Endothelial cell of umbilical vein (primary cell): ENCODE data around the gene AK4. TPM values are rescaled to one million over a fixed set of nuclear protein-coding genes. Genes with fewer than 3 reads are reported as not detected.

Experiments
- BruUV-seq: library from RNA; stranded (reverse); fragments of 400-500 nt; replicated peaks from 2 replicates; lab custom pipeline; 2021; lab: Mats Ljungman, UMichigan
- CTCF ChIA-PET: fragments of 300-600, 350-600 bp; sonication (Branson Sonifier 250); formaldehyde crosslinking; loops from one replicate; lab custom pipeline; 2021; ENCODE audit warnings: antibody characterized with exemption, inconsistent platforms; lab: Charles Lee
- POLR2A ChIA-PET: fragments of 300-600, 350-600 bp; sonication (Branson Sonifier 250); formaldehyde crosslinking; loops from one replicate; lab custom pipeline; 2021; ENCODE audit warnings: antibody characterized with exemption, inconsistent platforms; lab: Charles Lee
- DNase-seq: peaks from one replicate; pipeline ENCODE4 v3.0.0-alpha.2; 2011; ENCODE audit warnings: low read depth, low spot score
- FAIRE-seq: peaks from 2 replicates; lab custom pipeline; 2011; peaks lifted over from hg19 to GRCh38; lab: Jason Lieb, UNC
- H2AFZ ChIP-seq: 2 replicates; pipeline ENCODE4 v1.6.0; 2012; ENCODE audit warnings: low read depth, low read length, control low read depth, inconsistent platforms
- H3K27ac ChIP-seq: 2 replicates; pipeline ENCODE4 v1.5.1; 2011; ENCODE audit warnings: low read depth, mild to moderate bottlenecking, control low read depth, low read length, moderate library complexity; ENCODE audit not compliant: insufficient read depth
- H3K27me3 ChIP-seq, 2 experiments: 2 replicates each; pipeline versions ENCODE4 v1.6.0 to v1.6.1; 2011; ENCODE audit warnings: low read length in 2 of 2, mixed read lengths in 1 of 2; ENCODE audit not compliant: control insufficient read depth in 2 of 2, insufficient read depth in 2 of 2
- H3K36me3 ChIP-seq, 2 experiments: 2 replicates in 1 of 2; 3 replicates in 1 of 2; pipeline ENCODE4 v1.5.1; 2011; ENCODE audit warnings: low read length in 2 of 2, mild to moderate bottlenecking in 1 of 2, moderate library complexity in 1 of 2; ENCODE audit not compliant: control insufficient read depth in 2 of 2, insufficient read depth in 2 of 2; ENCODE audit errors: extremely low read depth in 1 of 2
- H3K4me1 ChIP-seq: 3 replicates; pipeline ENCODE4 v1.5.1; 2011; ENCODE audit warnings: mild to moderate bottlenecking, low read length; ENCODE audit not compliant: control insufficient read depth, insufficient read depth; ENCODE audit errors: extremely low read depth
- H3K4me2 ChIP-seq: 2 replicates; pipeline ENCODE4 v1.6.1; 2011; ENCODE audit warnings: low read length, control low read depth, mixed read lengths; ENCODE audit not compliant: insufficient read depth
- H3K4me3 ChIP-seq, 3 experiments: fragments of 200-600 bp in 1 of 3; sonication (generic), shearing (Covaris generic) in 1 of 3; replicated peaks in 1 of 3; 2 replicates each; pipeline ENCODE4 v1.5.1; 2011 to 2016; ENCODE audit warnings: control low read depth in 3 of 3, low read length in 3 of 3, mild to moderate bottlenecking in 2 of 3, inconsistent platforms in 1 of 3, low read depth in 1 of 3, moderate library complexity in 1 of 3; ENCODE audit not compliant: insufficient read depth in 1 of 3
- H3K79me2 ChIP-seq: 2 replicates; pipeline ENCODE4 v1.6.0; 2012; ENCODE audit warnings: low read length, inconsistent platforms; ENCODE audit not compliant: control insufficient read depth, insufficient read depth
- H3K9ac ChIP-seq: replicated peaks from 2 replicates; pipeline ENCODE3; 2011; ENCODE audit warnings: low read length, control low read depth; ENCODE audit not compliant: insufficient read depth; ENCODE audit errors: extremely low read depth
- H3K9me1 ChIP-seq: replicated peaks from 3 replicates; pipeline ENCODE4 v1.6.0; 2011; ENCODE audit warnings: mild to moderate bottlenecking, low read length; ENCODE audit not compliant: control insufficient read depth, insufficient read depth; ENCODE audit errors: extremely low read depth
- H3K9me3 ChIP-seq: replicated peaks from 2 replicates; pipeline ENCODE4 v1.5.1; 2012; ENCODE audit warnings: low read length, inconsistent platforms; ENCODE audit not compliant: control insufficient read depth, insufficient read depth
- H4K20me1 ChIP-seq: replicated peaks from 2 replicates; pipeline ENCODE3; 2011; ENCODE audit warnings: mild to moderate bottlenecking, low read length; ENCODE audit not compliant: control insufficient read depth, insufficient read depth; ENCODE audit errors: extremely low read depth
- EZH2 ChIP-seq: IDR thresholded peaks from 2 replicates; pipeline ENCODE4 v1.6.1; 2012; ENCODE audit warnings: borderline replicate concordance, low read depth, mild to moderate bottlenecking, moderate library complexity, low read length, inconsistent platforms; ENCODE audit not compliant: severe bottlenecking
- FOS ChIP-seq: IDR thresholded peaks from 2 replicates; pipeline ENCODE4 v1.6.1; 2011; ENCODE audit warnings: mild to moderate bottlenecking, low read length, moderate library complexity, borderline replicate concordance; ENCODE audit not compliant: insufficient read depth
- GATA2 ChIP-seq: IDR thresholded peaks from 2 replicates; pipeline ENCODE4 v1.7.0; 2011; ENCODE audit warnings: low read depth, mild to moderate bottlenecking, moderate library complexity, mixed read lengths, low read length; ENCODE audit not compliant: insufficient read length, insufficient read depth
- MAX ChIP-seq: IDR thresholded peaks from 2 replicates; pipeline ENCODE4 v1.6.1; 2011; ENCODE audit not compliant: insufficient read depth, insufficient read length
- MYC ChIP-seq: IDR thresholded peaks from one replicate; pipeline ENCODE4 v1.6.1; 2011; ENCODE audit warnings: mild to moderate bottlenecking, low read depth, low read length
- POLR2A ChIP-seq: IDR thresholded peaks from 2 replicates; pipeline ENCODE4 v1.6.1; 2012; ENCODE audit warnings: low read depth, mild to moderate bottlenecking, control low read depth, low read length
- POLR2AphosphoS5 ChIP-seq: IDR thresholded peaks from 2 replicates; pipeline ENCODE4 v1.6.1; 2012; ENCODE audit warnings: low read depth, mild to moderate bottlenecking, control low read depth, low read length, moderate library complexity; ENCODE audit not compliant: insufficient read depth
- dilution Hi-C: fragments of 300-500 bp; cut with MboI; formaldehyde crosslinking; loops from one replicate; pipeline ENCODE4 v1.15.0; 2019; ENCODE audit warnings: low sequenced_read_pairs; ENCODE audit not compliant: extremely low pct_ligation_motif_present
- intact Hi-C: fragments of 100-400 bp; cut with micrococcal nuclease; formaldehyde crosslinking; loops from one replicate; pipeline ENCODE4 v1.10.0; 2022
- polyA plus RNA-seq, 4 experiments: library from polyadenylated mRNA; depleted of rRNA in 3 of 4; stranded (reverse) in 3 of 4; unstranded in 1 of 4; fragments of >200 nt; gene quantifications; 2 replicates each; pipeline versions ENCODE4 v1.2.1 to v1.2.3, GENCODE V29; 2011 to 2012; ENCODE audit warnings: missing spikeins in 1 of 4
- total RNA-seq: library from RNA; stranded (reverse); gene quantifications from 2 replicates; pipeline ENCODE4 v1.2.3, GENCODE V29; 2021

Gene AK4
- total and polyA plus RNA-seq, 2 donors (not counting 3 experiments of a cell fraction or from before 2014, with no cell fraction given) = 2.2 to 5.6 TPM

- Histone ChIP-seq H3K4me3 (no peak overlapping the region), H3K9me1 (no peaks in the 10 kb centered on the region), H3K9ac (no peak overlapping the region), H3K27me3 (peaks cover 0 to 13% of the 10 kb centered on the region in 2 experiments), H4K20me1 (no peaks in the 10 kb centered on the region), H2AFZ (no peak overlapping the region), H3K36me3 (no peaks in the 10 kb centered on the region), H3K79me2 (no peaks in the 10 kb centered on the region), H3K4me1 (no peaks in the 10 kb centered on the region), H3K4me2 (no peak overlapping the region), H3K27ac (no peak overlapping the region), H3K9me3 (no peaks in the 10 kb centered on the region)
- dilution Hi-C loops (no loop called here), intact Hi-C loops (no loop called here)
- CTCF ChIA-PET = interaction anchor here (1.8 to 3.4 kb wide), 3 partner anchors 10 to 537 kb away, joined by 4 to 13 read pairs (median 4); no protein-coding TSS in a partner anchor
- POLR2A ChIA-PET = no interaction called here
- TF ChIP-seq MAX = no peak
- no peak for TF ChIP-seq MYC
- no peak for TF ChIP-seq POLR2AphosphoS5
- DNase-seq = no peak
- BruUV-seq = no TSS peak
- no peak for FAIRE-seq
Measured at GRCh38 chr1:65150583-65151263, 2.7 kb downstream of the AK4 start.

- no peaks in the 10 kb centered on the region for H3K4me1 ChIP-seq
- dilution Hi-C loops = no loop called here
- POLR2A ChIA-PET = no interaction called here
- TF ChIP-seq FOS = no peak
- no peak for TF ChIP-seq POLR2AphosphoS5
- TF ChIP-seq MAX = no peak
- TF ChIP-seq GATA2 = no peak
- no peak for TF ChIP-seq EZH2
- no peak for TF ChIP-seq POLR2A
- no peak overlapping the region for H3K4me3 ChIP-seq
- CTCF ChIA-PET = interaction anchor here (1.8 kb wide), 1 partner anchor 536 kb away, joined by 4 read pairs; no protein-coding TSS in a partner anchor
- H3K27me3 ChIP-seq = peaks cover 0 to 10% of the 10 kb centered on the region in 2 experiments
- no peaks in the 10 kb centered on the region for H3K9me1 ChIP-seq
- H3K9me3 ChIP-seq = no peaks in the 10 kb centered on the region
- no peak overlapping the region for H3K27ac ChIP-seq
- no peaks in the 10 kb centered on the region for H4K20me1 ChIP-seq
- intact Hi-C loops = no loop called here
- H3K4me2 ChIP-seq = no peak overlapping the region
- no peaks in the 10 kb centered on the region for H3K79me2 ChIP-seq
- BruUV-seq = no TSS peak
- no peak for FAIRE-seq
- no peak overlapping the region for H2AFZ ChIP-seq
- no peaks in the 10 kb centered on the region for H3K36me3 ChIP-seq
- no peak for DNase-seq
- H3K9ac ChIP-seq = no peak overlapping the region
Measured at GRCh38 chr1:65151641-65152040, 3.6 kb downstream of the AK4 start.
